ENCODE measurements around the gene UBASH3B. TPM values are rescaled to one million over a fixed set of nuclear protein-coding genes. Genes with fewer than 3 reads are reported as not detected.

UBASH3B gene
- total RNA-seq, 2 experiments from 2014 or later = 24.5 to 28.6 TPM

DNA sequence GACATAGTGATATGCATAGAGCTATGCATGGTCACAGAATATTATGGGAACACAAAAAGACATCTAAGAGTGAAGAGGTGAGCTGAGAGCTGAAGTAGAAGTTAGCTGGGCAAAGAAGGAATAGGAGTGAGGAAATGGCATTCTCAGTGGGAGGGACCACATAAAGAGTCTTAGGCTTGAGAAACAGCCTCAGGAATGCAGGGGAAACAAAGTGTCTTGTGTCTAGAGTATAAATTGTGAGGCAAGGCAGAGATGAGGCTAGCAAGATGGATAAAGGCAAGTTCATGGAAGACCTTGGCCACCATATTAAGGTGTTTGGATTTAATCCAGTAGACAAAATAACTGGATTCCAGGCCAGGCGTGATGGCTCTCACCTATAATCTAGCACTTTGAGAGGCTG, 142.1 kb downstream of the UBASH3B start:
- peaks cover 85% of the 10 kb centered on the region for H3K36me3 Mint-ChIP-seq (ENCODE audit: low read depth)
- intact Hi-C loops (cut with DNase I, micrococcal nuclease) = loop anchor here (5.0 to 10.0 kb wide), 3 partner anchors 227 to 260 kb away; no protein-coding TSS in a partner anchor
- no peaks in the 10 kb centered on the region for H3K9me3 Mint-ChIP-seq
- no peak for TF ChIP-seq CTCF (IDR thresholded peaks at IDR 0.05)
- H3K27ac ChIP-seq (ENCODE audit: low read depth in 1 of 2, low read length in 2 of 2) = no peak overlapping the region
- H3K9me3 ChIP-seq (ENCODE audit: control insufficient read depth in 1 of 2, insufficient read depth in 1 of 2, low read length in 2 of 2) = no peaks in the 10 kb centered on the region
- H3K36me3 ChIP-seq (ENCODE audit: insufficient read depth, low read length) = peaks cover 85% of the 10 kb centered on the region
- no peaks in the 10 kb centered on the region for H3K4me1 ChIP-seq (ENCODE audit: insufficient read depth, low read length)
- no peaks in the 10 kb centered on the region for H3K4me1 Mint-ChIP-seq (ENCODE audit: low read depth)
- H3K4me3 ChIP-seq (ENCODE audit: low read length) = no peak overlapping the region
- H3K27me3 Mint-ChIP-seq = no peaks in the 10 kb centered on the region
- no peak overlapping the region for H3K4me3 Mint-ChIP-seq
- H3K27ac Mint-ChIP-seq = no peak overlapping the region
- ChIA-PET CTCF (interaction anchor here (1.2 to 1.4 kb wide), 3 partner anchors 25 to 56 kb away, joined by 3 read pairs; no protein-coding TSS in a partner anchor), POLR2A (interaction anchor here (3.6 kb wide), 1 partner anchor 55 kb away, joined by 35 read pairs; no protein-coding TSS in a partner anchor)
- DNase-seq (no peak), ATAC-seq (ENCODE audit: poor library complexity) (no peak)
- H3K27me3 ChIP-seq (ENCODE audit: control insufficient read depth in 1 of 2, insufficient read depth in 2 of 2, low read length in 2 of 2) = no peaks in the 10 kb centered on the region

GRCh38 chr11:122799406-122800105, 144.0 kb downstream of the UBASH3B start:
- H3K27ac ChIP-seq (ENCODE audit: low read depth in 1 of 2, low read length in 2 of 2) = no peak overlapping the region
- no peak overlapping the region for H3K27ac Mint-ChIP-seq
- no peak overlapping the region for H3K4me3 ChIP-seq (ENCODE audit: low read length)
- no peaks in the 10 kb centered on the region for H3K9me3 Mint-ChIP-seq
- H3K27me3 ChIP-seq (ENCODE audit: control insufficient read depth in 1 of 2, insufficient read depth in 2 of 2, low read length in 2 of 2) = no peaks in the 10 kb centered on the region
- peaks cover 93% of the 10 kb centered on the region for H3K36me3 Mint-ChIP-seq (ENCODE audit: low read depth)
- no peak for DNase-seq
- no peaks in the 10 kb centered on the region for H3K4me1 Mint-ChIP-seq (ENCODE audit: low read depth)
- POLR2A ChIA-PET = no interaction called here
- no peaks in the 10 kb centered on the region for H3K27me3 Mint-ChIP-seq
- H3K4me3 Mint-ChIP-seq = no peak overlapping the region
- no peak for ATAC-seq (ENCODE audit: poor library complexity)
- H3K4me1 ChIP-seq (ENCODE audit: insufficient read depth, low read length) = peaks cover 4% of the 10 kb centered on the region
- no peak for TF ChIP-seq CTCF (IDR thresholded peaks at IDR 0.05)
- intact Hi-C loops (cut with DNase I, micrococcal nuclease) = loop anchor here (5.0 to 10.0 kb wide), 3 partner anchors 225 to 258 kb away; no protein-coding TSS in a partner anchor
- peaks cover 86% of the 10 kb centered on the region for H3K36me3 ChIP-seq (ENCODE audit: insufficient read depth, low read length)
- CTCF ChIA-PET = interaction anchor here (0.7 kb wide), 1 partner anchor 15 kb away, joined by 3 read pairs; no protein-coding TSS in a partner anchor
- no peaks in the 10 kb centered on the region for H3K9me3 ChIP-seq (ENCODE audit: control insufficient read depth in 1 of 2, insufficient read depth in 1 of 2, low read length in 2 of 2)

- H3K9me3 Mint-ChIP-seq = no peaks in the 10 kb centered on the region
- TF ChIP-seq CTCF (IDR thresholded peaks at IDR 0.05) = no peak
- Histone ChIP-seq H3K4me1 (ENCODE audit: insufficient read depth, low read length) (peaks cover 4% of the 10 kb centered on the region), H3K9me3 (ENCODE audit: control insufficient read depth in 1 of 2, insufficient read depth in 1 of 2, low read length in 2 of 2) (no peaks in the 10 kb centered on the region), H3K36me3 (ENCODE audit: insufficient read depth, low read length) (peaks cover 60% of the 10 kb centered on the region), H3K4me3 (ENCODE audit: low read length) (no peak overlapping the region), H3K27me3 (ENCODE audit: control insufficient read depth in 1 of 2, insufficient read depth in 2 of 2, low read length in 2 of 2) (no peaks in the 10 kb centered on the region), H3K27ac (ENCODE audit: low read depth in 1 of 2, low read length in 2 of 2) (no peak overlapping the region)
- H3K36me3 Mint-ChIP-seq (ENCODE audit: low read depth) = peaks cover 86% of the 10 kb centered on the region
- H3K27me3 Mint-ChIP-seq = no peaks in the 10 kb centered on the region
- POLR2A ChIA-PET = no interaction called here
- ATAC-seq (ENCODE audit: poor library complexity) = no peak
- intact Hi-C loops (cut with DNase I, micrococcal nuclease) = no loop called here
- DNase-seq = no peak
- CTCF ChIA-PET = no interaction called here
- no peak overlapping the region for H3K4me3 Mint-ChIP-seq
- H3K27ac Mint-ChIP-seq = no peak overlapping the region
- H3K4me1 Mint-ChIP-seq (ENCODE audit: low read depth) = peaks cover 21% of the 10 kb centered on the region
These were observed 147.4 kb downstream of the UBASH3B start for GRCh38 chr11:122802876-122803275.

All from CD4-positive, alpha-beta T cell (primary cell).